ENCODE results near the gene SUCLG2. TPM values are rescaled to one million over a fixed set of nuclear protein-coding genes. Genes with fewer than 3 reads are reported as not detected.

SUCLG2 gene
- total RNA-seq, 1 donor from 2014 or later: 33.8 TPM

- Mint-ChIP-seq H3K4me1 (ENCODE audit: unreplicated experiment) (peaks cover 14% of the 10 kb centered on the region), H3K9me3 (ENCODE audit: unreplicated experiment) (no peaks in the 10 kb centered on the region), H3K4me3 (ENCODE audit: unreplicated experiment) (no peak overlapping the region), H3K36me3 (ENCODE audit: low read depth, unreplicated experiment) (peaks cover 14% of the 10 kb centered on the region), H3K27ac (ENCODE audit: unreplicated experiment) (no peak overlapping the region), H3K27me3 (ENCODE audit: unreplicated experiment) (no peaks in the 10 kb centered on the region)
- no peak for TF ChIP-seq CTCF (IDR thresholded peaks at IDR 0.05; ENCODE audit: unreplicated experiment)
- no peak for DNase-seq (ENCODE audit: low spot score)
Observed at GRCh38 chr3:67610458-67610857, 44.0 kb downstream of the SUCLG2 start.

GRCh38 chr3:67609709-67610108 is 44.7 kb downstream of the SUCLG2 start:
- TF ChIP-seq CTCF (IDR thresholded peaks at IDR 0.05; ENCODE audit: unreplicated experiment): no peak
- H3K4me3 Mint-ChIP-seq (ENCODE audit: unreplicated experiment): no peak overlapping the region
- no peak for DNase-seq (ENCODE audit: low spot score)
- no peaks in the 10 kb centered on the region for H3K27me3 Mint-ChIP-seq (ENCODE audit: unreplicated experiment)
- no peaks in the 10 kb centered on the region for H3K9me3 Mint-ChIP-seq (ENCODE audit: unreplicated experiment)
- no peak overlapping the region for H3K27ac Mint-ChIP-seq (ENCODE audit: unreplicated experiment)
- H3K4me1 Mint-ChIP-seq (ENCODE audit: unreplicated experiment): peaks cover 10% of the 10 kb centered on the region
- H3K36me3 Mint-ChIP-seq (ENCODE audit: low read depth, unreplicated experiment): peaks cover 15% of the 10 kb centered on the region

- no peak overlapping the region for H3K27ac Mint-ChIP-seq (ENCODE audit: unreplicated experiment)
- no peak for TF ChIP-seq CTCF (IDR thresholded peaks at IDR 0.05; ENCODE audit: unreplicated experiment)
- no peaks in the 10 kb centered on the region for H3K9me3 Mint-ChIP-seq (ENCODE audit: unreplicated experiment)
- DNase-seq (ENCODE audit: low spot score): no peak
- no peaks in the 10 kb centered on the region for H3K4me1 Mint-ChIP-seq (ENCODE audit: unreplicated experiment)
- peaks cover 15% of the 10 kb centered on the region for H3K36me3 Mint-ChIP-seq (ENCODE audit: low read depth, unreplicated experiment)
- no peaks in the 10 kb centered on the region for H3K27me3 Mint-ChIP-seq (ENCODE audit: unreplicated experiment)
- H3K4me3 Mint-ChIP-seq (ENCODE audit: unreplicated experiment): no peak overlapping the region
Observed at GRCh38 chr3:67608034-67608433, 46.4 kb downstream of the SUCLG2 start.

GRCh38 chr3:67605377-67605776 is 49.0 kb downstream of the SUCLG2 start:
- Mint-ChIP-seq H3K36me3 (ENCODE audit: low read depth, unreplicated experiment) (peaks cover 15% of the 10 kb centered on the region), H3K27ac (ENCODE audit: unreplicated experiment) (no peak overlapping the region), H3K27me3 (ENCODE audit: unreplicated experiment) (no peaks in the 10 kb centered on the region), H3K4me3 (ENCODE audit: unreplicated experiment) (no peak overlapping the region), H3K9me3 (ENCODE audit: unreplicated experiment) (no peaks in the 10 kb centered on the region), H3K4me1 (ENCODE audit: unreplicated experiment) (peaks cover 4% of the 10 kb centered on the region)
- DNase-seq (ENCODE audit: low spot score): no peak
- TF ChIP-seq CTCF (IDR thresholded peaks at IDR 0.05; ENCODE audit: unreplicated experiment): no peak

- no peak for TF ChIP-seq CTCF (IDR thresholded peaks at IDR 0.05; ENCODE audit: unreplicated experiment)
- no peak overlapping the region for H3K4me3 Mint-ChIP-seq (ENCODE audit: unreplicated experiment)
- peaks cover 8% of the 10 kb centered on the region for H3K36me3 Mint-ChIP-seq (ENCODE audit: low read depth, unreplicated experiment)
- DNase-seq (ENCODE audit: low spot score): no peak
- H3K9me3 Mint-ChIP-seq (ENCODE audit: unreplicated experiment): no peaks in the 10 kb centered on the region
- peaks cover 13% of the 10 kb centered on the region for H3K4me1 Mint-ChIP-seq (ENCODE audit: unreplicated experiment)
- no peak overlapping the region for H3K27ac Mint-ChIP-seq (ENCODE audit: unreplicated experiment)
- no peaks in the 10 kb centered on the region for H3K27me3 Mint-ChIP-seq (ENCODE audit: unreplicated experiment)
Observed at GRCh38 chr3:67602816-67603215, 51.6 kb downstream of the SUCLG2 start.

Measured in endothelial cell (in vitro differentiated cells).